Neutrophil (primary cell): ENCODE measurements around the gene CCL20.

Experiments
- H3K27ac ChIP-seq: fragments of 200-600 bp; sonication (generic); 2 replicates; pipeline ENCODE4 v1.5.1; 2016; ENCODE audit warnings: mild to moderate bottlenecking, moderate library complexity
- H3K27me3 ChIP-seq: fragments of 200-600 bp; sonication (generic); 2 replicates; pipeline ENCODE4 v1.6.0; 2016; ENCODE audit warnings: mild to moderate bottlenecking
- H3K36me3 ChIP-seq: fragments of 200-600 bp; sonication (generic); 2 replicates; pipeline ENCODE4 v1.5.1; 2017
- H3K4me1 ChIP-seq, 2 experiments: fragments of 200-600 bp in 1 of 2; sonication (generic) in 1 of 2; 1 replicate in 1 of 2; 2 replicates in 1 of 2; pipeline versions ENCODE4 v1.5.1 to v1.6.1; 2013 to 2016; ENCODE audit warnings: low read depth in 1 of 2, low read length in 1 of 2, mild to moderate bottlenecking in 1 of 2, moderate library complexity in 1 of 2; ENCODE audit not compliant: control insufficient read depth in 1 of 2, insufficient read depth in 1 of 2
- H3K4me3 ChIP-seq, 2 experiments: fragments of 200-600 bp in 1 of 2; sonication (generic) in 1 of 2; 1 replicate in 1 of 2; 2 replicates in 1 of 2; pipeline ENCODE4 v1.5.1; 2013 to 2016; ENCODE audit warnings: low read depth in 1 of 2, low read length in 1 of 2, mild to moderate bottlenecking in 1 of 2, moderate library complexity in 1 of 2
- H3K9me3 ChIP-seq: fragments of 200-600 bp; sonication (generic); 2 replicates; pipeline ENCODE4 v1.5.1; 2016
- CTCF ChIP-seq: fragments of 200-600 bp; sonication (generic); IDR thresholded peaks from 2 replicates; pipeline ENCODE4 v1.5.1; 2016; ENCODE audit warnings: antibody characterized with exemption

Gene CCL20

GRCh38 chr2:227853204-227853629, 39.6 kb downstream of the CCL20 start:
- peaks cover 35% of the 10 kb centered on the region for H3K27me3 ChIP-seq
- H3K4me3 ChIP-seq = no peak overlapping the region
- H3K9me3 ChIP-seq = no peaks in the 10 kb centered on the region
- no peak overlapping the region for H3K27ac ChIP-seq
- no peaks in the 10 kb centered on the region for H3K36me3 ChIP-seq
- no peak for TF ChIP-seq CTCF
- peaks cover 3% of the 10 kb centered on the region in 2 experiments for H3K4me1 ChIP-seq

GRCh38 chr2:227853765-227854271, 40.2 kb downstream of the CCL20 start:
- TF ChIP-seq CTCF = no peak
- Histone ChIP-seq H3K27ac (no peak overlapping the region), H3K4me3 (no peak overlapping the region), H3K9me3 (no peaks in the 10 kb centered on the region), H3K4me1 (peaks cover 3% of the 10 kb centered on the region in 2 experiments), H3K36me3 (no peaks in the 10 kb centered on the region), H3K27me3 (peaks cover 35% of the 10 kb centered on the region)

- Histone ChIP-seq H3K9me3 (no peaks in the 10 kb centered on the region), H3K4me1 (peaks cover 3% of the 10 kb centered on the region in 2 experiments), H3K27ac (no peak overlapping the region), H3K36me3 (no peaks in the 10 kb centered on the region), H3K27me3 (peaks cover 26% of the 10 kb centered on the region), H3K4me3 (no peak overlapping the region)
- TF ChIP-seq CTCF = no peak
Measured at GRCh38 chr2:227855440-227855839, 41.8 kb downstream of the CCL20 start.

- Histone ChIP-seq H3K4me1 (peaks cover 7 to 8% of the 10 kb centered on the region in 2 experiments), H3K36me3 (no peaks in the 10 kb centered on the region), H3K27me3 (peaks cover 17% of the 10 kb centered on the region), H3K9me3 (no peaks in the 10 kb centered on the region), H3K4me3 (no peak overlapping the region), H3K27ac (no peak overlapping the region)
- no peak for TF ChIP-seq CTCF
Measured at GRCh38 chr2:227856697-227857096, 43.1 kb downstream of the CCL20 start.

- Histone ChIP-seq H3K36me3 (no peaks in the 10 kb centered on the region), H3K27me3 (peaks cover 9% of the 10 kb centered on the region), H3K9me3 (no peaks in the 10 kb centered on the region), H3K4me1 (peaks cover 17 to 18% of the 10 kb centered on the region in 2 experiments), H3K27ac (no peak overlapping the region), H3K4me3 (no peak overlapping the region)
- TF ChIP-seq CTCF = no peak
Measured at GRCh38 chr2:227860221-227860641, 46.6 kb downstream of the CCL20 start.
